Neural crest cell (in vitro differentiated cells): Measurements from ENCODE around the gene VWA8. TPM values are rescaled to one million over a fixed set of nuclear protein-coding genes. Genes with fewer than 3 reads are reported as not detected.

ENCODE experiments used
- DNase-seq: peaks from one replicate; pipeline ENCODE4 v3.0.0; 2021; ENCODE audit warnings: low read depth, mixed read lengths, low spot score
- H3K27ac Mint-ChIP-seq: one replicate; pipeline ENCODE4 v1.8.0; 2021; ENCODE audit warnings: mild to moderate bottlenecking, mixed read lengths; ENCODE audit not compliant: unreplicated experiment
- H3K27me3 Mint-ChIP-seq: 2 replicates; pipeline ENCODE4 v1.8.0; 2021; ENCODE audit warnings: low read depth, mild to moderate bottlenecking, mixed read lengths
- H3K36me3 Mint-ChIP-seq: 2 replicates; pipeline ENCODE4 v1.8.0; 2021; ENCODE audit warnings: low read depth, mild to moderate bottlenecking, mixed read lengths
- H3K4me1 Mint-ChIP-seq: 2 replicates; pipeline ENCODE4 v1.8.0; 2021; ENCODE audit warnings: mixed read lengths
- H3K4me3 Mint-ChIP-seq: one replicate; pipeline ENCODE4 v1.8.0; 2021; ENCODE audit warnings: mild to moderate bottlenecking, mixed read lengths
- H3K9me3 Mint-ChIP-seq: 2 replicates; pipeline ENCODE4 v1.8.0; 2021; ENCODE audit warnings: mixed read lengths
- total RNA-seq: library from RNA; stranded (reverse); gene quantifications from 2 replicates; pipeline ENCODE4 v1.2.1, GENCODE V29; 2021
- TF ChIP-seq, protein P1 (sequence below): fragments of 200-600 bp; sonication (generic); conservative IDR thresholded peaks from 2 replicates; pipeline ENCODE4 v1.5.0; 2021; ENCODE audit warnings: antibody characterized with exemption, mild to moderate bottlenecking

VWA8 gene
- total RNA-seq, 1 donor from 2014 or later = 19.5 TPM

DNA sequence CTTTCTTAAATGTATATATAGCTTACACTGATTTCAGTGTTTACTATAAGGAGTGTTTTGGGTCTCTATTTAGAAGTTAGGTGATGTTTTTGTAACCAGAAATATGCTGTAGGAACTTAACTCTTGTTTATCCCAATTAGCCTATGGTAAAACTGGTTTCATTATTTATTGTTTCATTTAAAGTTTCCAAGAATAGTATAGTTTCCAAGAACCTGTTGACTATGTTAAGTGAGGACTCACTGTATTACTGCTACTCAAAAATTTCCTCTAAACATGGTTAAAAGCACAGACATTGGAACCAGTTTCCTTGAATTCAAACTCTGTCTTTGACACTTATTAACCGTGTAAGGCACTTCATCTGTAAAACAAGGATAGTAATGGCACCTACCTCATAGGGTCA lies 316.2 kb downstream of the VWA8 start:
- H3K4me1 Mint-ChIP-seq = peaks cover 47% of the 10 kb centered on the region
- no peak for DNase-seq
- no peak overlapping the region for H3K4me3 Mint-ChIP-seq
- H3K27me3 Mint-ChIP-seq = no peaks in the 10 kb centered on the region
- TF ChIP-seq, protein P1, sequence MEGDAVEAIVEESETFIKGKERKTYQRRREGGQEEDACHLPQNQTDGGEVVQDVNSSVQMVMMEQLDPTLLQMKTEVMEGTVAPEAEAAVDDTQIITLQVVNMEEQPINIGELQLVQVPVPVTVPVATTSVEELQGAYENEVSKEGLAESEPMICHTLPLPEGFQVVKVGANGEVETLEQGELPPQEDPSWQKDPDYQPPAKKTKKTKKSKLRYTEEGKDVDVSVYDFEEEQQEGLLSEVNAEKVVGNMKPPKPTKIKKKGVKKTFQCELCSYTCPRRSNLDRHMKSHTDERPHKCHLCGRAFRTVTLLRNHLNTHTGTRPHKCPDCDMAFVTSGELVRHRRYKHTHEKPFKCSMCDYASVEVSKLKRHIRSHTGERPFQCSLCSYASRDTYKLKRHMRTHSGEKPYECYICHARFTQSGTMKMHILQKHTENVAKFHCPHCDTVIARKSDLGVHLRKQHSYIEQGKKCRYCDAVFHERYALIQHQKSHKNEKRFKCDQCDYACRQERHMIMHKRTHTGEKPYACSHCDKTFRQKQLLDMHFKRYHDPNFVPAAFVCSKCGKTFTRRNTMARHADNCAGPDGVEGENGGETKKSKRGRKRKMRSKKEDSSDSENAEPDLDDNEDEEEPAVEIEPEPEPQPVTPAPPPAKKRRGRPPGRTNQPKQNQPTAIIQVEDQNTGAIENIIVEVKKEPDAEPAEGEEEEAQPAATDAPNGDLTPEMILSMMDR = no peak
- no peaks in the 10 kb centered on the region for H3K36me3 Mint-ChIP-seq
- H3K9me3 Mint-ChIP-seq = no peaks in the 10 kb centered on the region
- no peak overlapping the region for H3K27ac Mint-ChIP-seq

DNA sequence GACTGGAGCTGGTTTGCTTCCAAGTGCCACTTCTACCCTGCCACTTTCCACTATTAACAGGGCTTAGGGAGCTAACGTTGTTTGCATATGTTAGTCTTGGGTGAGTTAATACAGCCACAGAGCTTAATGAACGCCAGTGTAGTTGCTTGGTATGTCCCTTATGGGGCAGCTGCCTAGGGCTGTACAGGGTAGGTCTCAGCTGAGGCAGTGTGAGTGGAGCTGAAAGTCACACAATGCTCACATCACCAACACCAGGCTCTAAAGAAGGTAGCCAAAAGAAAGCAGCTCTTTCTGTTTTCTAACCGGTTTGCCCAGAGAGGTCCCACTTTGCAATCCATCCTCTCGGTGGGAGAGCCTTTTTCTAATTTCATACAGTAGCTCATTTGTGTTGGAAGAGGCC lies 317.4 kb downstream of the VWA8 start:
- H3K4me1 Mint-ChIP-seq = peaks cover 51% of the 10 kb centered on the region
- H3K36me3 Mint-ChIP-seq = no peaks in the 10 kb centered on the region
- no peak for DNase-seq
- H3K9me3 Mint-ChIP-seq = no peaks in the 10 kb centered on the region
- no peak overlapping the region for H3K27ac Mint-ChIP-seq
- H3K4me3 Mint-ChIP-seq = no peak overlapping the region
- no peaks in the 10 kb centered on the region for H3K27me3 Mint-ChIP-seq
- TF ChIP-seq, protein P1 = no peak

DNA sequence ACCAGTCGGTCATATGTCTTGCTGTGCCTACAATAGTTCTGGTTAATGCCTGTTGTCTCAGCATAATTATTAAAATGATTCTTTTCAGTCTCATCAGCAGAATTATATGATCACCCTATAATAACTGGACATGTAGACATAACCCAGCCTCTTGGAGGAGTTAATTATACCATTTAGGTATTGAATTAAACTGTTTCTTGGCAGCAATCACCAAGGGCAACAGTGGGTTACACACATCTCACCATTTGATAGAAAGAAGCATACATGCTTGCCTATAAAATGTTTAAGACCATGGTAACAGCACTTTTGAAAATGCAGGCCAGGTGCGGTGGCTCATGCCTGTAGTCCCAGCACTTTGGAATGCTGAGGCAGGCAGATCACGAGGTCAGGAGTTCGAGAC lies 318.9 kb downstream of the VWA8 start:
- H3K27ac Mint-ChIP-seq = no peak overlapping the region
- no peak overlapping the region for H3K4me3 Mint-ChIP-seq
- peaks cover 45% of the 10 kb centered on the region for H3K4me1 Mint-ChIP-seq
- H3K36me3 Mint-ChIP-seq = no peaks in the 10 kb centered on the region
- H3K27me3 Mint-ChIP-seq = no peaks in the 10 kb centered on the region
- DNase-seq = no peak
- no peaks in the 10 kb centered on the region for H3K9me3 Mint-ChIP-seq
- TF ChIP-seq, protein P1 = no peak

DNA sequence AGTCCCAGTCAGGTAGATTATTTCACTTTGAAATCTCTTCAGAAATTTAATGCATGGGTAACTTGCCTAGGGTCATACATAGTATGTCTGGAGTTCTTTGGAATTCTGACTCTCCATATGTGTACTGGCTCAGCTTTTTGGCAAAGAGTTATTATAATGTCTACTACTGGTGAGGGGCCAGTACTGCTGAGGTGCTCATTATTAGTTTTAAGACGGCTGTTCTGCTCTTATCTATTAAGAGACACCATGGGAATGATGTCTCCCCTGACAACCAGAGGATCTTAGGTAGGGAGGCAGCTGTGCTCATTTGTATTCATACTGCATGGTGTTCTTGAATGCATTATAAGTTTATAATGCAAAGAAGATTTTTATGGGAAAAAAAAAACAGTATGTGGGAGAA lies 319.5 kb downstream of the VWA8 start:
- TF ChIP-seq, protein P1 = no peak
- Mint-ChIP-seq H3K27ac (no peak overlapping the region), H3K27me3 (no peaks in the 10 kb centered on the region), H3K36me3 (no peaks in the 10 kb centered on the region), H3K4me3 (no peak overlapping the region), H3K4me1 (peaks cover 41% of the 10 kb centered on the region), H3K9me3 (no peaks in the 10 kb centered on the region)
- DNase-seq = no peak

DNA sequence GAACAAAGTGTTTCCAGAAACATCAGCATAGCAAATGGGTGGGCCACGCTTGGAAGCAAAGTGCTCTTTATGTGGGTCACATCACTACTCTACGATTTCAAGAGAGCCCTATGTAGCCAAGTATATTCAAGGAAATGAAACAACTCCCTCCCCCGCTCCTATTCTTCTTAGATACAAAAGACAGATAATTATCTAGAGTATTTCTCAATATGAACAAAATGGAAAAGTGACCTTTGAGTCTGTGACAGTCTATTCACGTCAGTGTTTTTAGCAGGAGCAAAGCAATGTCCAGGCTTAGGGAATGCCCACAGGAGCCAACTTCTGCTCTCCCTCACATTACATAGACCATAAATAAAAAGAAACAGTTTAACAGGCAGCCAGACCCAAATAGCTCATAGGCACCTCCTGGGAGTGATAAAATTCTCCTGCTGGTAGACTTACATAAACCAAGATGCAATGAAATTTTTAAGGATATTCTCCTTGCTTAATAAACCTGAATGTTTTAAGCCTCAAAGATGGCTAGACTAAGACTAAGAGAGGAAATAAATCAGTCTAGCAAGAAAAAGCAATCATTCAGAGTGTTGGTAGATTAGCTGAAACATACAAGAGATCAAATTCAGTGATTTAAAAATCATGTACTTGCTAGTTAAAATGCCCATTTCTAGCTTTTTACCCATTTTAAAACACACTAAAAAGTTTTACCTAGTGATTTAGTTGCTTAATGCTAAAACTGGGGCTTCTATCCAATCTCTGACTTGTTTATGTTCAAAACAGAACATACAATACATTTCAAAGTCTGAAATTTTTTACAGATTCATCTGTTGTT lies 320.7 kb downstream of the VWA8 start:
- no peaks in the 10 kb centered on the region for H3K27me3 Mint-ChIP-seq
- TF ChIP-seq, protein P1 = no peak
- no peak for DNase-seq
- peaks cover 46% of the 10 kb centered on the region for H3K4me1 Mint-ChIP-seq
- H3K36me3 Mint-ChIP-seq = no peaks in the 10 kb centered on the region
- H3K9me3 Mint-ChIP-seq = no peaks in the 10 kb centered on the region
- H3K27ac Mint-ChIP-seq = no peak overlapping the region
- H3K4me3 Mint-ChIP-seq = no peak overlapping the region
